SU-DHL-6 (cell line): Measurements from ENCODE around the gene ZNF212.

Experiments used
- EZH2phosphoT487 ChIP-seq: fragments of 200-600 bp; sonication (generic), shearing (Covaris generic); conservative IDR thresholded peaks from 2 replicates; pipeline ENCODE4 v1.6.1; 2018; ENCODE audit warnings: mild to moderate bottlenecking, antibody characterized with exemption, low read length, moderate library complexity, mixed read lengths
- TF ChIP-seq, protein P1 (sequence below): fragments of 200-600 bp; sonication (generic); IDR thresholded peaks from one replicate; pipeline ENCODE4 v1.5.1; 2017; ENCODE audit warnings: antibody characterized with exemption, mild to moderate bottlenecking, low read length, moderate library complexity; ENCODE audit not compliant: insufficient read depth, poor library complexity, severe bottlenecking

DNA sequence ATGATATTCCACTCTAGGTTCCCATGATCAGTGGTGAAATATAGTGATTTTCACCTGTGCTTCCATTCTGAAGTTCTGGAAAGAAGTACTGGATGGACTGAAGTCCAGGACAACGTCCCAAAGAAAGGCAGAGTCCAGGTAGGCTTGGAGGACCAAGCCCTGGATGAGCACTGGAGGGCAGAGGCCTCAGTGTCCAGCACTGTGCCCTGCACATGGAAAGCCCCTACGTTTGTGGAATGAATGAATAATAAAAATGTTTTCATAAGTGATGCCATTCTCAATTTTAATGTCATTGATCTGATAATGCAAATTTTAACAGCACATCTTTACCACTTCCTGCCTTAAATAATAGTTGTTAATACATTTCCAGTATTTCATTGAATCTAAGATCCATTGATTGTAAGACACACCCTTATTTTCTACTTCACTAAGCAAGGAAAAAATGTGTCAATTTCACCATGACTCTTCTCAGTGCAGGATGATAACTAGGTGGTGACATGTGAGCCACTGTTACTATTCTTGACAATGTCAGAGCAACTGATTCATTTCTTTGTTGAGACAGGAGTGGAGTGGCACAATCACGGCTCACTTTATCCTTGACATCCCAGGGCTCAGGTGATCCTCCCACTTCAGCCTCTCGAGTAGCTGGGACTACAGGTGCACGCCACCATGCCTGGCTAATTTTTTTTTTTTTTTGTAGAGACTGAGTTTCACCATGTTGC, 57.7 kb downstream of the ZNF212 start:
- TF ChIP-seq, protein P1, sequence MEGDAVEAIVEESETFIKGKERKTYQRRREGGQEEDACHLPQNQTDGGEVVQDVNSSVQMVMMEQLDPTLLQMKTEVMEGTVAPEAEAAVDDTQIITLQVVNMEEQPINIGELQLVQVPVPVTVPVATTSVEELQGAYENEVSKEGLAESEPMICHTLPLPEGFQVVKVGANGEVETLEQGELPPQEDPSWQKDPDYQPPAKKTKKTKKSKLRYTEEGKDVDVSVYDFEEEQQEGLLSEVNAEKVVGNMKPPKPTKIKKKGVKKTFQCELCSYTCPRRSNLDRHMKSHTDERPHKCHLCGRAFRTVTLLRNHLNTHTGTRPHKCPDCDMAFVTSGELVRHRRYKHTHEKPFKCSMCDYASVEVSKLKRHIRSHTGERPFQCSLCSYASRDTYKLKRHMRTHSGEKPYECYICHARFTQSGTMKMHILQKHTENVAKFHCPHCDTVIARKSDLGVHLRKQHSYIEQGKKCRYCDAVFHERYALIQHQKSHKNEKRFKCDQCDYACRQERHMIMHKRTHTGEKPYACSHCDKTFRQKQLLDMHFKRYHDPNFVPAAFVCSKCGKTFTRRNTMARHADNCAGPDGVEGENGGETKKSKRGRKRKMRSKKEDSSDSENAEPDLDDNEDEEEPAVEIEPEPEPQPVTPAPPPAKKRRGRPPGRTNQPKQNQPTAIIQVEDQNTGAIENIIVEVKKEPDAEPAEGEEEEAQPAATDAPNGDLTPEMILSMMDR, result no peak
- no peak for TF ChIP-seq EZH2phosphoT487
